Stimulated activated CD4-positive, alpha-beta T cell treated with anti-CD3 and anti-CD28 coated beads, Interleukin-2, amount 100 ng/mL, for 4 hours (primary cell): ENCODE results near the gene GPATCH1.
A peak's percentile ranks its signal among the peaks of the same experiment; 100 is the strongest.
"Not testable (repeated sequence)": the region's sequence is repeated elsewhere in the genome, so short reads cannot be mapped to it uniquely, and the experiment has no call there.

Experiments used
- DNase-seq: peaks from one replicate; pipeline ENCODE4 v3.0.0-alpha.2; 2020; ENCODE audit warnings: low read depth

GPATCH1 gene

GRCh38 chr19:33111587-33111986, 30.6 kb downstream of the GPATCH1 start:
- DNase-seq: no peak

- no peak for DNase-seq
These were observed 33.3 kb downstream of the GPATCH1 start for GRCh38 chr19:33114312-33114711.

- no peak for DNase-seq
These were observed 36.5 kb downstream of the GPATCH1 start for GRCh38 chr19:33117501-33117900.

- DNase-seq: no peak
These were observed 37.7 kb downstream of the GPATCH1 start for GRCh38 chr19:33118643-33119042.

GRCh38 chr19:33124207-33125098, 43.5 kb downstream of the GPATCH1 start:
- DNase-seq: no peak

GRCh38 chr19:33125929-33126388, 45.0 kb downstream of the GPATCH1 start:
- peak; percentile 33 for DNase-seq

- DNase-seq: not testable (repeated sequence)
These were observed 45.7 kb downstream of the GPATCH1 start for GRCh38 chr19:33126712-33127111.

GRCh38 chr19:33129901-33130300, 48.9 kb downstream of the GPATCH1 start:
- DNase-seq: no peak

GRCh38 chr19:33130433-33130832, 49.5 kb downstream of the GPATCH1 start:
- no peak for DNase-seq

GRCh38 chr19:33132021-33132420, 51.0 kb downstream of the GPATCH1 start, which contains the start of gene WDR88:
TSS of gene WDR88 (plus strand) at chr19:33132114. CDS start at chr19:33132170, 56 bp downstream.
- no peak for DNase-seq

GRCh38 chr19:33132425-33132824, 51.4 kb downstream of the GPATCH1 start:
- DNase-seq: no peak

GRCh38 chr19:33133438-33134031, 52.6 kb downstream of the GPATCH1 start:
- DNase-seq: no peak

GRCh38 chr19:33134571-33135041, 53.6 kb downstream of the GPATCH1 start:
- DNase-seq: peak; percentile 64

GRCh38 chr19:33139165-33139564, 58.2 kb downstream of the GPATCH1 start:
- no peak for DNase-seq

- peak; percentile 40 for DNase-seq
These were observed 63.0 kb downstream of the GPATCH1 start for GRCh38 chr19:33143897-33144405.

GRCh38 chr19:33146209-33146608, 65.2 kb downstream of the GPATCH1 start:
- DNase-seq: no peak

- no peak for DNase-seq
These were observed 66.6 kb downstream of the GPATCH1 start for GRCh38 chr19:33147538-33147937.

- no peak for DNase-seq
These were observed 70.0 kb downstream of the GPATCH1 start for GRCh38 chr19:33150852-33151518.

- DNase-seq: no peak
These were observed 71.2 kb downstream of the GPATCH1 start for GRCh38 chr19:33152176-33152575.

- not testable (repeated sequence) for DNase-seq
These were observed 71.6 kb downstream of the GPATCH1 start for GRCh38 chr19:33152625-33153024.

- DNase-seq: not testable (repeated sequence)
These were observed 73.3 kb downstream of the GPATCH1 start for GRCh38 chr19:33154313-33154712.

GRCh38 chr19:33156334-33156733, 75.4 kb downstream of the GPATCH1 start:
- no peak for DNase-seq
